ENCODE results near the gene CTCF. TPM values are rescaled to one million over a fixed set of nuclear protein-coding genes. Genes with fewer than 3 reads are reported as not detected.

CTCF gene
- total RNA-seq, 4 donors from 2014 or later: 36.2 to 50.1 (median 46.9) TPM

GRCh38 chr16:67656344-67657016 is 94.2 kb downstream of the CTCF start:
- Histone ChIP-seq H3K9me3 (no peaks in the 10 kb centered on the region), H3K27me3 (peaks cover 36% of the 10 kb centered on the region), H3K27ac (no peak overlapping the region), H3K4me3 (no peak overlapping the region), H3K4me1 (peaks cover 37% of the 10 kb centered on the region), H3K36me3 (peaks cover 18% of the 10 kb centered on the region)
- DNase-seq (ENCODE audit: low spot score in 2 of 2): no peak
- no peak for TF ChIP-seq POLR2A (IDR thresholded peaks at IDR 0.05)
- no peak for TF ChIP-seq CTCF (IDR thresholded peaks at IDR 0.05)
- no peak for TF ChIP-seq POLR2AphosphoS5 (IDR thresholded peaks at IDR 0.05)
- TF ChIP-seq EP300 (IDR thresholded peaks at IDR 0.05): no peak
- no CpG with 5 or more reads among the region's 9 CpGs for WGBS

- H3K4me1 ChIP-seq: peaks cover 41% of the 10 kb centered on the region
- no peaks in the 10 kb centered on the region for H3K9me3 ChIP-seq
- no peak for TF ChIP-seq POLR2AphosphoS5 (IDR thresholded peaks at IDR 0.05)
- TF ChIP-seq POLR2A (IDR thresholded peaks at IDR 0.05): no peak
- TF ChIP-seq EP300 (IDR thresholded peaks at IDR 0.05): no peak
- no peak for TF ChIP-seq CTCF (IDR thresholded peaks at IDR 0.05)
- H3K36me3 ChIP-seq: peaks cover 18% of the 10 kb centered on the region
- no peak overlapping the region for H3K4me3 ChIP-seq
- H3K27ac ChIP-seq: no peak overlapping the region
- DNase-seq (ENCODE audit: low spot score in 2 of 2): no peak
- WGBS: 85% methylated on average over 8 of the region's 16 CpGs
- H3K27me3 ChIP-seq: peaks cover 30% of the 10 kb centered on the region
Measured at GRCh38 chr16:67657017-67657608, 94.8 kb downstream of the CTCF start.

GRCh38 chr16:67657751-67658518 is 95.6 kb downstream of the CTCF start:
- peak in 1 of 2 donors; percentile 59 for DNase-seq (ENCODE audit: low spot score in 2 of 2)
- H3K27ac ChIP-seq: no peak overlapping the region
- no peaks in the 10 kb centered on the region for H3K9me3 ChIP-seq
- TF ChIP-seq CTCF (IDR thresholded peaks at IDR 0.05) (no peak), EP300 (IDR thresholded peaks at IDR 0.05) (no peak), POLR2A (IDR thresholded peaks at IDR 0.05) (no peak), POLR2AphosphoS5 (IDR thresholded peaks at IDR 0.05) (no peak)
- H3K27me3 ChIP-seq: peaks cover 22% of the 10 kb centered on the region
- WGBS: 90% methylated on average over 16 of the region's 18 CpGs
- no peak overlapping the region for H3K4me3 ChIP-seq
- peaks cover 22% of the 10 kb centered on the region for H3K36me3 ChIP-seq
- peaks cover 36% of the 10 kb centered on the region for H3K4me1 ChIP-seq

- no peak for TF ChIP-seq CTCF (IDR thresholded peaks at IDR 0.05)
- no peak for TF ChIP-seq POLR2A (IDR thresholded peaks at IDR 0.05)
- no peak for TF ChIP-seq POLR2AphosphoS5 (IDR thresholded peaks at IDR 0.05)
- TF ChIP-seq EP300 (IDR thresholded peaks at IDR 0.05): no peak
- WGBS: 54% methylated on average over 10 of the region's 21 CpGs
- Histone ChIP-seq H3K27ac (no peak overlapping the region), H3K36me3 (peaks cover 31% of the 10 kb centered on the region), H3K4me1 (peaks cover 25% of the 10 kb centered on the region), H3K4me3 (peak overlapping the region; percentile 76), H3K27me3 (peaks cover 11% of the 10 kb centered on the region), H3K9me3 (no peaks in the 10 kb centered on the region)
- peak in 1 of 2 donors; percentile 59 for DNase-seq (ENCODE audit: low spot score in 2 of 2)
Measured at GRCh38 chr16:67658849-67659674, 96.7 kb downstream of the CTCF start.

Measured in suprapubic skin (tissue), 4 donors.